Measurements from ENCODE around the gene PFDN4.
A peak's percentile ranks its signal among the peaks of the same experiment; 100 is the strongest.

PFDN4 gene

DNA sequence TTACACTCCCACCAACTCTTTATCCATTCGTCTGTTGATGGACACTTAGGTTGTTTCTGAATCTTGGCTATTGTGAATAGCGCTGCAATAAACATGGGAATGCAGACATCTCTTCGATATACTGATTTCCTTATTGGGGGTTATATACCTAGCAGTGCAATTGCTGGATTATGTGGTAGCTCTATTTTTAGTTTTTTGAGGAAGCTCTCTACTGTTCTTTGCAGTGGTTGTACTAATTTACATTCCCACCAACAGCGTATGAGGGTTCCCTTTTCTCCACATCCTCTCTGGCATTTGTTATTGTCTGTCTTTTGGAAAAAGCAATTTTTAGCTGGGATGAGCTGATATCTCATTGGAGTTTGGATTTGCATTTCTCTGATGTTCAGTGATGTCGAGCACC lies 4.6 kb upstream of the PFDN4 start:
- DNase-seq (ENCODE audit: low spot score in 2 of 2) (no peak), ATAC-seq (ENCODE audit: low read depth) (no peak)
- H3K4me1 Mint-ChIP-seq: peaks cover 11% of the 10 kb centered on the region
- no peak overlapping the region for H3K27ac Mint-ChIP-seq
- H3K4me3 Mint-ChIP-seq: no peak overlapping the region
- H3K36me3 Mint-ChIP-seq: no peaks in the 10 kb centered on the region
- no peaks in the 10 kb centered on the region for H3K9me3 Mint-ChIP-seq
- peaks cover 2% of the 10 kb centered on the region for H3K27me3 Mint-ChIP-seq

DNA sequence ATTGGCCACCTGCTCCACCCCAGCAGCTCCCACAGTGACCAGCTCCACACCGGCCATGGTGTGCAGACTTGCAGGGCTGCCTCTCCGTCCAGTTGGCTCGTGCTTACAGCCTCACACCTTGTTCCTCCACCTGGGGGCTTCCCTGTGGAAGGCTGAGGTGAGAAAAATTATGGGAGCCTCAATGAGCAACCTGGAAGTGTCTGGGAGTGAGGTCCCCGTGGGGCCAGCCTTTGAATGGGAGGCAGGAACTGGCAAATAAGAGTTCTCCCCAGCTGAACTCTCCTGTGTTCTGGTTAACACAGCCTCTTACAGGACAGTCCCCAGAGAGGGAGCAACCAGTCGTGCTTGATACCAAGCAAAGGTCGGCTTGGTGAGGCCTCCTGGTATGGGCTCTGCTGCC lies 3.8 kb upstream of the PFDN4 start:
- Mint-ChIP-seq H3K36me3 (no peaks in the 10 kb centered on the region), H3K27me3 (peaks cover 2% of the 10 kb centered on the region), H3K9me3 (no peaks in the 10 kb centered on the region), H3K27ac (no peak overlapping the region), H3K4me1 (peaks cover 16% of the 10 kb centered on the region), H3K4me3 (no peak overlapping the region)
- DNase-seq (ENCODE audit: low spot score in 2 of 2): no peak
- no peak for ATAC-seq (ENCODE audit: low read depth)

DNA sequence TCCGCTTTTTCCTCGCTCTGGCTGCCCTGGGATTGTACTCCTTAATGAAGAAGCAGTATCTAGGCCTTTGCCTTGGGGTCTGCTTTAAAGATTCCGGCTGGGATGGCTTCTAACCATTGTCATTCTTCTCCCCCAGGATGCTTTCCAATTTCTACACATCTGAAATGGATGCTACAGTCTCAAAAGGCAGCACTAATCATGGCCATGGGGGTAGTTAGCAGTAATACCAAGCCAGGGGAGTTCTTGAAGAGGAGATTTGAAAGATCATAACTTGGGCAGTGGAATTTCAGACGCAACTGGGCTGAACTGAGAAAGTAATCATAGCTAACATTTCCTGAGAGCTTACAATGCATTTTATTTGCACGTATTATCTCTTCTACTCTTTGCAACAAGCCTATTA lies 3.4 kb upstream of the PFDN4 start:
- H3K36me3 Mint-ChIP-seq: no peaks in the 10 kb centered on the region
- DNase-seq (ENCODE audit: low spot score in 2 of 2) (no peak), ATAC-seq (ENCODE audit: low read depth) (no peak)
- peaks cover 2% of the 10 kb centered on the region for H3K27me3 Mint-ChIP-seq
- no peak overlapping the region for H3K27ac Mint-ChIP-seq
- H3K4me1 Mint-ChIP-seq: peaks cover 17% of the 10 kb centered on the region
- H3K9me3 Mint-ChIP-seq: no peaks in the 10 kb centered on the region
- H3K4me3 Mint-ChIP-seq: no peak overlapping the region

DNA sequence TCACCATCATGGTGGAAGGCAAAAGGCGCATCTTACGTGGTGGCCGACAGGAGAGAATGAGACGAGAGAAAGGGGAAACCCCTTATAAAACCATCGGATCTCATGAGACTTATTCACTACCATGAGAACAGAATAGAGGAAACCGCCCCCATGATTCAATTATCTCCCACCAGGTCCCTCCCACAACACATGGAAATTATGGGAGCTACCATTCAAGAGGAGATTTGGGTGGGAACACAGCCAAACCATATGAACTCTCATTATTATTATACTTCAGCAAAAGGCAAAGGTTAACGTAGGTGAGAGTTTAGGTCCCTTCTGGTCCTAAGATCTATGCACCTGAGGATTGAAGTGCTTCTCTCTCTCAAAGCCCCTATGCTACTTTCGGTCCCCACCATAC lies 2.4 kb upstream of the PFDN4 start:
- H3K4me3 Mint-ChIP-seq: no peak overlapping the region
- ATAC-seq (ENCODE audit: low read depth) (no peak), DNase-seq (ENCODE audit: low spot score in 2 of 2) (no peak)
- no peaks in the 10 kb centered on the region for H3K9me3 Mint-ChIP-seq
- H3K27me3 Mint-ChIP-seq: peaks cover 2% of the 10 kb centered on the region
- no peak overlapping the region for H3K27ac Mint-ChIP-seq
- H3K36me3 Mint-ChIP-seq: no peaks in the 10 kb centered on the region
- H3K4me1 Mint-ChIP-seq: peaks cover 22% of the 10 kb centered on the region

DNA sequence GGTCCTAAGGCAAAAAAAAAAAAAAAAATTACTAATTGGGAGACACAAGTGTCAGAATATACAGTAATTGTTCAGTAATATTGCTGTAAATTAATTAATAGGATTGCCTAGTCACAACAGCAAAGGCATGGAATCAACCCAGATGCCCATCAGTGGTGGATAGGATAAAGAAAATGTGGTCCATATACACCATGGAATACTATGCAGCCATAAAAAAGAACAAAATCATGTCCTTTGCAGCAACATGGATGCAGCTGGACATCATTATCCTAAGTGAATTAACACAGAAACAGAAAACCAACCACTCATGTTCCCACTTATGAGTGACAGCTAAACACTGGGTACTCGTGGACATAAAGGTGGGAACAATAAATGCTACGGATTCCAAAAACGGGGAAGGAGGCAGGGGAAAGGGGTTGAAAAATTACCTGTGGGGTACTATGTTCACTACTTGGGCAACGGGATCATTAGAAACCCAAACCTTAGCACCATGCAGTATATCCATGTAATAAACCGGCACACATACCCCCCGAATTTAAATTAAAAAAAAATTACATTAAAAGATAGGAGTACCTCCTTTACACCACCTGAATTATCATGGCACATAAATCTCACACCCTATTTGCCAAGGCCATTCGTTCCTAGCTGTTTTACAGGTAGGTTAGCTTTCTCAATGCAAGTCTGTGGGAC lies 689 bp upstream of the PFDN4 start:
- no peak for ATAC-seq (ENCODE audit: low read depth)
- H3K4me1 Mint-ChIP-seq: peaks cover 26% of the 10 kb centered on the region
- no peaks in the 10 kb centered on the region for H3K36me3 Mint-ChIP-seq

DNA sequence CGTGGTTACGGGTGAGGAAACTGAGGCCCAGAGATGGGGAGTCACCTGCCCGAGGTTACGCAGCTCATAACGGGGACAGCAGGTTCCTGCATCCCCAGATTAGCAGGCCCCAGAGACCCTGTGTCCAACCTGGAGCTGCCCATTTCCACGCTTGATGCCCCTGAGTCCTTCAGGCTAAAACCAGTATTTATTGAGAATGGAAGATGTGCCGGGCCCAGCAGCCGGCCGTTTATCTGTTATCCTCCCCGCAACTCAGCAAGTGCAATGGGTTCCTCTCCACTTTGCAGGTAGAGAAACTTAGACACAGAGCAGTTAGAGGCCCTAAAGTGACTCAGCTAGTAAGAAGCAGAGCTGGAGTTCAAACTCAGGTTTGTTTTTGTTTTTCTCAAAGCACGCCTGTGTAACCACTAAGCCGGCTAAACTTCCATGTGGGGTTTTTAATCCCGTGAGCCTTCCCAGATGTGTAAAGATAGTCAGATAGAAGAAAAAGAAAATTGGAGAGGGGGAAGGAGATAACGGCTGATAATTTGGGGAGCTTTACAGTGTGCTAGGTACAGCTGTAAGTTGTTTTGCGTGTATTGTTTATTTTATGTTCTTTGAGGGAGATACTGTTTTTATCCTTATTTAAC lies 775 bp downstream of the PFDN4 start:
- peak overlapping the region; percentile 85 for H3K4me3 Mint-ChIP-seq
- no peaks in the 10 kb centered on the region for H3K27me3 Mint-ChIP-seq

More for the DNA sequence above, 689 bp upstream of the PFDN4 start:
- no peaks in the 10 kb centered on the region for H3K27me3 Mint-ChIP-seq
- H3K4me3 Mint-ChIP-seq: peak overlapping the region; percentile 98
- H3K9me3 Mint-ChIP-seq: no peaks in the 10 kb centered on the region
- no peak for DNase-seq (ENCODE audit: low spot score in 2 of 2)
- H3K27ac Mint-ChIP-seq: peak overlapping the region; percentile 100

DNA sequence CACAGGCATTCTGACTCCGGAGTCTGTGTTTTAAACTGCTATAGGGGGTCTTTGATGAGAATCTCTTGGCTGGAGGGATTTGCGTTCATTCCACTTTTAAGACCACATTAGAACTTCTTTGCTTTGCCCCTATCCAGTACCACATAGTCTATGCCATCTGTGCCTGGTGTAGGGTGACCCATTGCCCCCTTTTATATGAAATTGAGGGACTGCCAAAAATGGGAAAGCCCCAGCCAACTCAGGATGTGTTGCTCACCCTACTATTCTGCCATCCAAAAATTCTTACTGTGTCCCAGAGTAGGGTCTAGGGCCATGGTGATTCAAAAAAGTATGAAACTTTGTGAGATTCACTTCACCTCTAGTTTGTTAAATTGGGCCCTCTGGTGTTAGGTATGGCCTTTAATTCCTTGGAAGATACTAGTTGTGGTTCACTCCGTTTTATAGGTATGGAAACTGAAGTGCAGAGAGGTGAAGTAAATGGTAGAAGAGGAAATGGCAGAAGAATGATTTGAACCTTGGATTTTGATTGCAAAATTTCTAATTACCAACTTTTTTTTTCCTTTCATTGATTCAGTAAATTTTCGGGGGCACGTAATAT lies 1.4 kb downstream of the PFDN4 start:
- H3K4me1 Mint-ChIP-seq: peaks cover 25% of the 10 kb centered on the region
- no peaks in the 10 kb centered on the region for H3K27me3 Mint-ChIP-seq
- peak overlapping the region; percentile 78 for H3K27ac Mint-ChIP-seq
- H3K9me3 Mint-ChIP-seq: no peaks in the 10 kb centered on the region
- no peaks in the 10 kb centered on the region for H3K36me3 Mint-ChIP-seq
- ATAC-seq (ENCODE audit: low read depth): no peak
- no peak for DNase-seq (ENCODE audit: low spot score in 2 of 2)
- peak overlapping the region; percentile 85 for H3K4me3 Mint-ChIP-seq

More for the DNA sequence above, 775 bp downstream of the PFDN4 start:
- ATAC-seq (ENCODE audit: low read depth) (no peak), DNase-seq (ENCODE audit: low spot score in 2 of 2) (no peak)
- H3K36me3 Mint-ChIP-seq: no peaks in the 10 kb centered on the region
- H3K4me1 Mint-ChIP-seq: peaks cover 25% of the 10 kb centered on the region
- H3K27ac Mint-ChIP-seq: peak overlapping the region; percentile 78
- no peaks in the 10 kb centered on the region for H3K9me3 Mint-ChIP-seq

DNA sequence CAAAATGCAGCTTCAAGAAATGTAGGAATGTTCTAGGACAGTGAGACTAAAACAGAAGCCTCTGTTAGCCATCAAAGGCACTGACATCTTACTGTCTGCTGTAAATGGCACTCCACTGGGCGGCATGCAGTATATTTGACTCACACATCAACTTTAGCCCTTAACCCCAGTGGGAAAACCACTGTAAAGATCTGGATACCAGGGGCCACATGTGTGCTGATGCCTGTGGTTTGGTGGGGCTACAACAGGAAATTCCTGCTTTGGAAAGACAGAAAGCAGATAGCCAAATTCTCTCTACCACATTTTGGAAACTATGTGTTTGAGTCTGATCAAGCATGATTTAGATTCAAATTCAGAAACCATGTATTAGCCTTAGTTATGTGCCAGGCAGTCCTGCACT lies 4.3 kb downstream of the PFDN4 start:
- no peak for DNase-seq (ENCODE audit: low spot score in 2 of 2)
- no peak for ATAC-seq (ENCODE audit: low read depth)
- Mint-ChIP-seq H3K9me3 (no peaks in the 10 kb centered on the region), H3K4me1 (peaks cover 19% of the 10 kb centered on the region), H3K27ac (no peak overlapping the region), H3K27me3 (no peaks in the 10 kb centered on the region), H3K36me3 (peaks cover 7% of the 10 kb centered on the region), H3K4me3 (no peak overlapping the region)

DNA sequence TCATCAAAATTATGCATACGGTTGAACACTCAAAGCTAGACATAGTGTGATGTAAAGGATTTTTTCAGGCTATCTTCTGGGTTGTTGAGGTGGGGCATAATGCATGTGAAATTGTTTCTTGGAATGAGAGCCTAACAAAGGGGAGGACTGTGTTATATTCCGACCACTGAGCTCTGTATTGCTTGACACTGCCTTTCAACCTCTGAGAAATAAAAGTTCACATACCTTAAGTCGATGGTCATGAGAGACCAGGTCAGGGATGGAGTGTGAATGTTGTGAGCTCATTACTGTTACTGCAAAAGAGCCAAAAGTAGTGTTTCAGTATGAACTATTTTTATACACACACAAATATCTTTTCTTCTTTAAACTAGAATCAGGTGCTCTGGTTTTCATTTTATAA lies 5.0 kb downstream of the PFDN4 start:
- no peak overlapping the region for H3K4me3 Mint-ChIP-seq
- ATAC-seq (ENCODE audit: low read depth): no peak
- peaks cover 19% of the 10 kb centered on the region for H3K4me1 Mint-ChIP-seq
- no peak overlapping the region for H3K27ac Mint-ChIP-seq
- no peaks in the 10 kb centered on the region for H3K27me3 Mint-ChIP-seq
- peaks cover 10% of the 10 kb centered on the region for H3K36me3 Mint-ChIP-seq
- no peaks in the 10 kb centered on the region for H3K9me3 Mint-ChIP-seq
- no peak for DNase-seq (ENCODE audit: low spot score in 2 of 2)

DNA sequence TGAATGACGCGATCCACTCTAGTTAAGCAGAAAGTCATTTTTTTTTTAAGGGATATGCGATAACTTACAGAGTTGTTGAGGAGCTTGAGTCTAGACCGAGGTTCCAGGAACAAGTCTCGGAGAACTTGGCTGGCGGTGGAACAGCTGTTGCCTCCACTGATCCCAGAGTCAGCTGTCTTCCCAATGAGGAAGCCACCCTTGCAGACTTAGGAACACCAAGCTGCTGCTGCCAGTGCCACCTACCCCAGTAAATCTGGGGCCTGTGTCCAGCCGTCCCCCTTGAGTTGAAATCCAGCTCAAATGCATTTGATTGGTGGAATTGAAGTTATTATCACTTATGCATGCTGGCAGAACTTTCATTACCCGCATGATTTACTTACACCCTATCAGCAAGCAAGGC lies 6.7 kb downstream of the PFDN4 start:
- no peaks in the 10 kb centered on the region for H3K9me3 Mint-ChIP-seq
- H3K4me1 Mint-ChIP-seq: peaks cover 12% of the 10 kb centered on the region
- DNase-seq (ENCODE audit: low spot score in 2 of 2): no peak
- peaks cover 10% of the 10 kb centered on the region for H3K36me3 Mint-ChIP-seq
- H3K27ac Mint-ChIP-seq: no peak overlapping the region
- no peak overlapping the region for H3K4me3 Mint-ChIP-seq
- H3K27me3 Mint-ChIP-seq: no peaks in the 10 kb centered on the region
- no peak for ATAC-seq (ENCODE audit: low read depth)

DNA sequence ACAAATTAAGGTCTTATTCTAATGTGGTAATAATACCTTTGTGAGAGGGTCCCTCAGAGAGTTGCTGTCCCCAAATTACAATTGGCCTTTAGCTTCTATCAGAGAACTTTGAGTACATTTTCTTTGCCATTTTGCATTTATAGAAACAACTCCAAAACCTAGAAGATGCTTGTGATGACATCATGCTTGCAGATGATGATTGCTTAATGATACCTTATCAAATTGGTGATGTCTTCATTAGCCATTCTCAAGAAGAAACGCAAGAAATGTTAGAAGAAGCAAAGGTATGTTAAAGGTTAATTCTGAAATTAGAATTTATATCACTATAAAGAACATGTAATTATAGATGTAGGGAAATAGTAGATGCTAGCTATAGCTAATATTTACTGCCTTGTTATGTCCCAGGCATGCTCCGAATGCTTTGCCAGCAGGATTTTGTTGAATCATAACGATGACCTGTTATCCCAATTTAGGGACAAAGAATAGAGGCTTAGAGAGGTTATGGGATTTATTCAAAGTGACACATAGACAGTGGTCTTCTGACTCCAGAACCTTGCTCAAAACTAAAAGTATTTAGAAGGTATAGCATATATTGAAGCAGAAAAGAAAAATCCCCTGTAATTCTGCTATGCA lies 7.4 kb downstream of the PFDN4 start:
- ATAC-seq (ENCODE audit: low read depth): no peak
- Mint-ChIP-seq H3K4me1 (peaks cover 8% of the 10 kb centered on the region), H3K36me3 (peaks cover 10% of the 10 kb centered on the region), H3K9me3 (no peaks in the 10 kb centered on the region), H3K27ac (no peak overlapping the region), H3K4me3 (no peak overlapping the region), H3K27me3 (no peaks in the 10 kb centered on the region)
- DNase-seq (ENCODE audit: low spot score in 2 of 2): no peak

DNA sequence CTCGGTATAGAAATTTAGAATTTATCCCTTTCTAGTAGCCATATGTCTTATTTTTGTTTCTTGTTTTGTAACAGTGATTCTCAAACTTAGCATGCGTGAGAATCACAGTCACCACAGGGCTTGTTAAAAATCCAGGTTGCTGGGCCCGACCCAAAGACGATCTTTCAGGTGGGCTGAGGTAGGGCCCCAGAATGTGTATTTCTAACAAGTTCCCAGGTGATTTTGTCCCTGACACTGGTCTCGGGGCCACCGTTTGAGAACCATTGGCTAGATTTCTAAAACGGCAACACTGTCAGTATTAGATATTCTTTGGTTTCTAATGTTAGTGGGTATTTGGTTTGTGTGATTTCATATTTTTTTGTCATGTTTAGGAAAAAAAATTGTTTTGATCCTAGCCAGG lies 9.9 kb downstream of the PFDN4 start:
- H3K36me3 Mint-ChIP-seq: peaks cover 13% of the 10 kb centered on the region
- H3K4me3 Mint-ChIP-seq: no peak overlapping the region
- no peak for ATAC-seq (ENCODE audit: low read depth)
- no peaks in the 10 kb centered on the region for H3K9me3 Mint-ChIP-seq
- DNase-seq (ENCODE audit: low spot score in 2 of 2): no peak
- H3K27me3 Mint-ChIP-seq: no peaks in the 10 kb centered on the region
- no peak overlapping the region for H3K27ac Mint-ChIP-seq
- H3K4me1 Mint-ChIP-seq: peaks cover 2% of the 10 kb centered on the region

DNA sequence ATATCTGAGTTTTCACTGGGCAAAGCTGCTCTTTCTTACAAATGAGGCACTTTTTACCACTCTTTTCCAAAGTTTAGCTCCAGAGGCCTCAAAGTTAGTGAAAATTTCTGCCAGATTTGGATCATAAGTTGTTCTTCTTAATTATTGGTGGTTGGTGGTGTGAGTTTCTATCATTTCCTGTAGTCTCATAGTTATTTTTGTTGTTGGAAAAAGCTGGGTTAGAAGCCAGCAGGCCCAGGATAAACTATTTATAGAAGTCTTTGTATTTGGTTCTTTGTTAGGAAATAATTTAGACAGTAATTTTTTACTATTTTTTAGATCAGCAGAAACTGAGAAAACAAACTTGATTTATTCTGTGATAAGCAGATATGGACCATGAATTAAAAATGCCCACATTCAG lies 10.6 kb downstream of the PFDN4 start:
- Mint-ChIP-seq H3K4me3 (no peak overlapping the region), H3K9me3 (no peaks in the 10 kb centered on the region), H3K27me3 (no peaks in the 10 kb centered on the region), H3K27ac (no peak overlapping the region), H3K36me3 (peaks cover 13% of the 10 kb centered on the region), H3K4me1 (no peaks in the 10 kb centered on the region)
- no peak for DNase-seq (ENCODE audit: low spot score in 2 of 2)
- no peak for ATAC-seq (ENCODE audit: low read depth)

DNA sequence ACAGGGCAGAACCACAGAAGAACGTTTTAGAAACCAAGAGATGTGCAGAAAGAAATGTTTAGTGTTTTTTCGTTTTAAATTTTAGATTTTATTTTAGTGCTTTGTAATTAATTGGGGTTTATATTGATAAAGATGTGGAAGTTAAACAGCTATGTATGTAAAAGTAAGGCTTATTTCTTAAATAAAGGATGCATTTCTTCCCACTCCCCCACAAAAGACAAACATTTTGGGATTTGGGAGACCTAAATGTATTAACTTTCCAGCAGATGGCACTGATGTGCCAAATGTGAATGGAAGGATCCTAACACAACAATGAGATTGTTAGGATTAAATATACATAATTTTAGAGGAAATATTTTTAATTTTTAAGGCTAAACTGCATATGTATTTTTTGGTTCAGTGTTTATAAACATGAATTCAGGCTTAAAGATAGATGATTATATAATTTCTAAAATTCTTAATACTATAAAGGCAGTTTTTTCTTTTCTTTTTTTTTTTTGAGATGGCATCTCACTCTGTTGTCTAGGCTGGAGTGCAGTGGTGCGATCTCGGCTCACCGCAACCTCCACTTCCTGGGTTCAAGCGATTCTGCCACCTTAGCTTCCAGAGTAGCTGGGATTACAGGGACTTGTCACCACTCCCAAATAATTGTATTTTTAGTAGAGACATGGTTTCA lies 12.0 kb downstream of the PFDN4 start:
- DNase-seq (ENCODE audit: low spot score in 2 of 2) (no peak), ATAC-seq (ENCODE audit: low read depth) (no peak)
- Mint-ChIP-seq H3K4me1 (no peaks in the 10 kb centered on the region), H3K9me3 (no peaks in the 10 kb centered on the region), H3K27ac (no peak overlapping the region), H3K27me3 (no peaks in the 10 kb centered on the region), H3K4me3 (no peak overlapping the region), H3K36me3 (peaks cover 13% of the 10 kb centered on the region)

All from memory B cell (primary cell).